ENCODE data around the gene FAM114A2. TPM values are rescaled to one million over a fixed set of nuclear protein-coding genes. Genes with fewer than 3 reads are reported as not detected.

Gene FAM114A2
- total RNA-seq, 1 donor, result 40.9 TPM

DNA sequence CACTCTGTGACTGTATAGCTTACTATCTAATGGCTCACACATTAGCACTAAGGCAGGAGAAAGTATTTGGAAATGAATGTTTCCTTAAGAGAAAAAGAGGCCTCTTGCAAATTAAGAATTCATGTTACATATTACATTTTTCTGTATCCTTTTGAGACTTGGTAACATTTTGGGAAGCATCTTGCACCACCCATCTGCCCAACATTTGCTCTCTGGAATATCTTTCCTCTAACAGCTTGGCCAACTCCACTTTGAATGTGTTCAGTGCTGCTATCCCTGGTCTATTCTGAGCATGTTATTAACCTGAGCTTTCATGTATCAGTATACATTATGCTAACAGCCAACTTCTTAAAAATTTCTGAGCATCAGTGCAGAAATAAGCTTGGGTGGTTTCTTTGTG, 27.3 kb upstream of the FAM114A2 start:
- Histone ChIP-seq H3K4me3 (ENCODE audit: insufficient read depth, low read length) (no peak overlapping the region), H2AFZ (ENCODE audit: low read length) (no peak overlapping the region), H3K9me3 (ENCODE audit: low read depth, low read length) (no peaks in the 10 kb centered on the region), H3K27me3 (ENCODE audit: insufficient read depth, low read length) (no peaks in the 10 kb centered on the region), H3K36me3 (ENCODE audit: insufficient read depth, low read length) (no peaks in the 10 kb centered on the region), H3K4me2 (ENCODE audit: insufficient read depth, low read length) (no peak overlapping the region), H3K27ac (ENCODE audit: low read depth, low read length) (no peak overlapping the region), H3K79me2 (ENCODE audit: insufficient read depth, low read length) (no peaks in the 10 kb centered on the region), H4K20me1 (ENCODE audit: insufficient read depth, low read length) (peaks cover 3% of the 10 kb centered on the region), H3K4me1 (ENCODE audit: insufficient read depth, low read length) (no peaks in the 10 kb centered on the region)
- TF ChIP-seq CTCF (IDR thresholded peaks at IDR 0.05; ENCODE audit: extremely low read depth, low read depth, low read length), result no peak
- no peak for DNase-seq (ENCODE audit: insufficient read length, low spot score, missing footprints)

- H3K4me2 ChIP-seq (ENCODE audit: insufficient read depth, low read length), result no peak overlapping the region
- no peaks in the 10 kb centered on the region for H3K27me3 ChIP-seq (ENCODE audit: insufficient read depth, low read length)
- H3K4me3 ChIP-seq (ENCODE audit: insufficient read depth, low read length), result no peak overlapping the region
- no peaks in the 10 kb centered on the region for H3K9me3 ChIP-seq (ENCODE audit: low read depth, low read length)
- no peak for DNase-seq (ENCODE audit: insufficient read length, low spot score, missing footprints)
- H4K20me1 ChIP-seq (ENCODE audit: insufficient read depth, low read length), result peaks cover 12% of the 10 kb centered on the region
- H3K27ac ChIP-seq (ENCODE audit: low read depth, low read length), result no peak overlapping the region
- no peak for TF ChIP-seq CTCF (IDR thresholded peaks at IDR 0.05; ENCODE audit: extremely low read depth, low read depth, low read length)
- H2AFZ ChIP-seq (ENCODE audit: low read length), result no peak overlapping the region
- H3K79me2 ChIP-seq (ENCODE audit: insufficient read depth, low read length), result no peaks in the 10 kb centered on the region
- no peaks in the 10 kb centered on the region for H3K36me3 ChIP-seq (ENCODE audit: insufficient read depth, low read length)
- peaks cover 3% of the 10 kb centered on the region for H3K4me1 ChIP-seq (ENCODE audit: insufficient read depth, low read length)
Measured at GRCh38 chr5:154063372-154063771, 24.7 kb upstream of the FAM114A2 start.

DNA sequence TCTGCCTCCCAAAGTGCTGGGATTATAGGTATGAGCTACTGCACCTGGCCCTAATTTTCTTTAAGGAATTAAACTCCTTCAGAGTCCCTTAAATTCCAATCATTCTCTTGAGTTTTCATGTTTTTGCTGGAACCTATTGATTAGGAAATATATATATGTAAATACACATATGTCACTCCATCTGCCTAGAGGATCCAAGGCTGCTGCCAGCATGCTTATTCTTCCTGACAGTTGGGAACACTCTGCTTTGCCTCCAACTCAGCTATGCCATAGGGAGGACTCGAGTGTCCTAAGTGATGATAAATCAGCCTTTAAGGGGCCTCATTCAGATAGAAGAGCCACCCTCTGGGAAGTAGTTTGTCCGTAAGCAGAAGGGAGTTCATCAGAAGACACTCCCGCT, 21.9 kb upstream of the FAM114A2 start:
- Histone ChIP-seq H3K79me2 (ENCODE audit: insufficient read depth, low read length) (no peaks in the 10 kb centered on the region), H3K27me3 (ENCODE audit: insufficient read depth, low read length) (no peaks in the 10 kb centered on the region), H3K4me3 (ENCODE audit: insufficient read depth, low read length) (no peak overlapping the region), H3K27ac (ENCODE audit: low read depth, low read length) (no peak overlapping the region), H4K20me1 (ENCODE audit: insufficient read depth, low read length) (peaks cover 19% of the 10 kb centered on the region), H3K4me1 (ENCODE audit: insufficient read depth, low read length) (peaks cover 10% of the 10 kb centered on the region), H3K36me3 (ENCODE audit: insufficient read depth, low read length) (no peaks in the 10 kb centered on the region), H3K4me2 (ENCODE audit: insufficient read depth, low read length) (no peak overlapping the region), H3K9me3 (ENCODE audit: low read depth, low read length) (no peaks in the 10 kb centered on the region), H2AFZ (ENCODE audit: low read length) (no peak overlapping the region)
- TF ChIP-seq CTCF (IDR thresholded peaks at IDR 0.05; ENCODE audit: extremely low read depth, low read depth, low read length), result no peak
- no peak for DNase-seq (ENCODE audit: insufficient read length, low spot score, missing footprints)

GRCh38 chr5:154059583-154059982, 20.9 kb upstream of the FAM114A2 start:
- Histone ChIP-seq H3K79me2 (ENCODE audit: insufficient read depth, low read length) (no peaks in the 10 kb centered on the region), H3K9me3 (ENCODE audit: low read depth, low read length) (no peaks in the 10 kb centered on the region), H2AFZ (ENCODE audit: low read length) (no peak overlapping the region), H3K27me3 (ENCODE audit: insufficient read depth, low read length) (no peaks in the 10 kb centered on the region), H3K27ac (ENCODE audit: low read depth, low read length) (no peak overlapping the region), H3K36me3 (ENCODE audit: insufficient read depth, low read length) (no peaks in the 10 kb centered on the region), H3K4me3 (ENCODE audit: insufficient read depth, low read length) (no peak overlapping the region), H3K4me2 (ENCODE audit: insufficient read depth, low read length) (no peak overlapping the region), H3K4me1 (ENCODE audit: insufficient read depth, low read length) (peaks cover 10% of the 10 kb centered on the region), H4K20me1 (ENCODE audit: insufficient read depth, low read length) (peaks cover 19% of the 10 kb centered on the region)
- TF ChIP-seq CTCF (IDR thresholded peaks at IDR 0.05; ENCODE audit: extremely low read depth, low read depth, low read length), result no peak
- DNase-seq (ENCODE audit: insufficient read length, low spot score, missing footprints), result no peak

All from osteoblast (primary cell).